Measurements from ENCODE around the gene MYO16. TPM values are rescaled to one million over a fixed set of nuclear protein-coding genes. Genes with fewer than 3 reads are reported as not detected.

MYO16 gene
- total RNA-seq, 1 donor from 2014 or later = 0.24 TPM

- H3K9me3 ChIP-seq = no peaks in the 10 kb centered on the region
- no peaks in the 10 kb centered on the region for H3K27me3 ChIP-seq (ENCODE audit: low read depth)
- no peaks in the 10 kb centered on the region for H3K4me1 ChIP-seq
- TF ChIP-seq CTCF (IDR thresholded peaks at IDR 0.05) = no peak
- no peaks in the 10 kb centered on the region for H3K36me3 ChIP-seq
- DNase-seq = no peak
- no peak overlapping the region for H3K4me3 ChIP-seq
- intact Hi-C loops (cut with DNase I) = no loop called here
- no peak overlapping the region for H3K27ac ChIP-seq
- no peak for ATAC-seq
Measured at GRCh38 chr13:108741930-108742329, 112.5 kb downstream of the MYO16 start.

- Histone ChIP-seq H3K4me1 (no peaks in the 10 kb centered on the region), H3K27ac (no peak overlapping the region), H3K9me3 (no peaks in the 10 kb centered on the region), H3K36me3 (no peaks in the 10 kb centered on the region), H3K27me3 (ENCODE audit: low read depth) (no peaks in the 10 kb centered on the region), H3K4me3 (no peak overlapping the region)
- ATAC-seq (no peak), DNase-seq (no peak)
- TF ChIP-seq CTCF (IDR thresholded peaks at IDR 0.05) = no peak
- intact Hi-C loops (cut with DNase I) = no loop called here
Measured at GRCh38 chr13:108742701-108743451, 113.5 kb downstream of the MYO16 start.

GRCh38 chr13:108743522-108743921 is 114.1 kb downstream of the MYO16 start:
- H3K27ac ChIP-seq = no peak overlapping the region
- ATAC-seq (no peak), DNase-seq (no peak)
- no peaks in the 10 kb centered on the region for H3K27me3 ChIP-seq (ENCODE audit: low read depth)
- H3K36me3 ChIP-seq = no peaks in the 10 kb centered on the region
- TF ChIP-seq CTCF (IDR thresholded peaks at IDR 0.05) = no peak
- intact Hi-C loops (cut with DNase I) = no loop called here
- H3K9me3 ChIP-seq = no peaks in the 10 kb centered on the region
- no peak overlapping the region for H3K4me3 ChIP-seq
- H3K4me1 ChIP-seq = no peaks in the 10 kb centered on the region

- no peak for ATAC-seq
Measured at GRCh38 chr13:108747843-108748242, 118.4 kb downstream of the MYO16 start.

GRCh38 chr13:108752276-108752675 is 122.9 kb downstream of the MYO16 start:
- no peak for ATAC-seq
- no peak for DNase-seq
- TF ChIP-seq CTCF (IDR thresholded peaks at IDR 0.05) = no peak
- Histone ChIP-seq H3K4me3 (no peak overlapping the region), H3K9me3 (no peaks in the 10 kb centered on the region), H3K36me3 (no peaks in the 10 kb centered on the region), H3K27ac (no peak overlapping the region), H3K27me3 (ENCODE audit: low read depth) (no peaks in the 10 kb centered on the region), H3K4me1 (no peaks in the 10 kb centered on the region)
- intact Hi-C loops (cut with DNase I) = no loop called here

More at GRCh38 chr13:108747843-108748242, 118.4 kb downstream of the MYO16 start:
- H3K4me3 ChIP-seq = no peak overlapping the region
- H3K27me3 ChIP-seq (ENCODE audit: low read depth) = no peaks in the 10 kb centered on the region
- intact Hi-C loops (cut with DNase I) = no loop called here
- no peak overlapping the region for H3K27ac ChIP-seq
- H3K9me3 ChIP-seq = no peaks in the 10 kb centered on the region
- no peaks in the 10 kb centered on the region for H3K4me1 ChIP-seq
- no peak for DNase-seq
- H3K36me3 ChIP-seq = no peaks in the 10 kb centered on the region
- TF ChIP-seq CTCF (IDR thresholded peaks at IDR 0.05) = no peak
